WTC11 (cell line): ENCODE measurements around the gene SMG9. TPM values are rescaled to one million over a fixed set of nuclear protein-coding genes. Genes with fewer than 3 reads are reported as not detected.
A peak's percentile ranks its signal among the peaks of the same experiment; 100 is the strongest.

Experiments used
- ATAC-seq: fragments of 200-7000 bp; cut with Tn5 transposase; 2 replicates; pipeline ENCODE4 v1.10.0; 2021; ENCODE audit warnings: mild to moderate bottlenecking, moderate library complexity
- Bru-seq: library from RNA; stranded (reverse); fragments of 400-500 nt; gene quantifications from one replicate; lab custom pipeline; 2021; lab: Mats Ljungman, UMichigan
- CTCF ChIA-PET: fragments of 300-600 bp; sonication (Branson Sonifier 250); formaldehyde crosslinking; loops from one replicate; lab custom pipeline; 2021; ENCODE audit warnings: antibody characterized with exemption; lab: Charles Lee
- POLR2A ChIA-PET: fragments of 350-600 bp; sonication (Branson Sonifier 250); formaldehyde crosslinking; loops from one replicate; lab custom pipeline; 2021; ENCODE audit warnings: antibody characterized with exemption; lab: Charles Lee
- DNase-seq: peaks from one replicate; pipeline ENCODE4 v3.0.0; 2021; ENCODE audit warnings: low spot score
- H3K27ac Mint-ChIP-seq: 2 replicates; pipeline ENCODE4 v1.8.0; 2021; ENCODE audit warnings: mixed read lengths
- H3K27me3 Mint-ChIP-seq: 2 replicates; pipeline ENCODE4 v1.8.0; 2021; ENCODE audit warnings: low read depth, mild to moderate bottlenecking, moderate library complexity, mixed read lengths
- H3K36me3 Mint-ChIP-seq: 2 replicates; pipeline ENCODE4 v1.8.0; 2021; ENCODE audit warnings: mixed read lengths
- H3K4me1 Mint-ChIP-seq: 2 replicates; pipeline ENCODE4 v1.8.0; 2022; ENCODE audit warnings: mixed read lengths
- H3K4me3 Mint-ChIP-seq: 2 replicates; pipeline ENCODE4 v1.8.0; 2021; ENCODE audit warnings: mild to moderate bottlenecking, moderate library complexity, mixed read lengths
- H3K9me3 Mint-ChIP-seq: 2 replicates; pipeline ENCODE4 v1.8.0; 2021; ENCODE audit warnings: mixed read lengths
- ATF1 ChIP-seq: sonication (generic); formaldehyde crosslinking; IDR thresholded peaks from 2 replicates; pipeline ENCODE4 v1.8.1; 2023; ENCODE audit warnings: mild to moderate bottlenecking, moderate library complexity, missing genetic modification reagents
- CREM ChIP-seq: sonication (generic); formaldehyde crosslinking; IDR thresholded peaks from 2 replicates; pipeline ENCODE4 v1.8.1; 2022; ENCODE audit warnings: mild to moderate bottlenecking, missing genetic modification reagents, moderate library complexity
- FOXP4 ChIP-seq: sonication (generic); formaldehyde crosslinking; IDR thresholded peaks from 2 replicates; pipeline ENCODE4 v1.8.0; 2022; ENCODE audit warnings: mild to moderate bottlenecking, missing genetic modification reagents
- HMGXB4 ChIP-seq: sonication (generic); formaldehyde crosslinking; IDR thresholded peaks from 2 replicates; pipeline ENCODE4 v1.8.1; 2023; ENCODE audit warnings: mild to moderate bottlenecking, moderate library complexity, missing genetic modification reagents
- IRF2 ChIP-seq: sonication (generic); formaldehyde crosslinking; IDR thresholded peaks from 2 replicates; pipeline ENCODE4 v1.8.0; 2022; ENCODE audit warnings: low read depth, missing genetic modification reagents, borderline replicate concordance
- JAZF1 ChIP-seq: fragments of 250-450 bp; sonication (Bioruptor Pico); IDR thresholded peaks from 2 replicates; pipeline ENCODE4 v1.9.0; 2021; ENCODE audit warnings: moderate library complexity, mild to moderate bottlenecking, inconsistent platforms
- KAT7 ChIP-seq: sonication (generic); formaldehyde crosslinking; IDR thresholded peaks from 2 replicates; pipeline ENCODE4 v1.8.1; 2023; ENCODE audit warnings: missing genetic modification reagents, mild to moderate bottlenecking, borderline replicate concordance
- NFYB ChIP-seq: sonication (generic); formaldehyde crosslinking; conservative IDR thresholded peaks from 2 replicates; pipeline ENCODE4 v1.8.0; 2022; ENCODE audit warnings: low read depth, missing genetic modification reagents
- PRRX2 ChIP-seq: fragments of 250-450 bp; sonication (Bioruptor Pico); IDR thresholded peaks from 2 replicates; pipeline ENCODE4 v1.8.0; 2021; ENCODE audit warnings: mild to moderate bottlenecking
- SOX15 ChIP-seq: fragments of 250-450 bp; sonication (Bioruptor Pico); IDR thresholded peaks from 2 replicates; pipeline ENCODE4 v1.9.0; 2021; ENCODE audit warnings: mild to moderate bottlenecking
- ZNF121 ChIP-seq: sonication (generic); formaldehyde crosslinking; IDR thresholded peaks from 2 replicates; pipeline ENCODE4 v1.8.0; 2023; ENCODE audit warnings: missing genetic modification reagents
- ZNF232 ChIP-seq: sonication (generic); formaldehyde crosslinking; IDR thresholded peaks from 2 replicates; pipeline ENCODE4 v1.8.0; 2022; ENCODE audit warnings: mild to moderate bottlenecking, missing genetic modification reagents
- ZNF281 ChIP-seq: sonication (generic); formaldehyde crosslinking; IDR thresholded peaks from 2 replicates; pipeline ENCODE4 v1.8.0; 2023; ENCODE audit warnings: mild to moderate bottlenecking, missing genetic modification reagents
- ZNF396 ChIP-seq: fragments of 250-450 bp; sonication (Bioruptor Pico); IDR thresholded peaks from 2 replicates; pipeline ENCODE4 v1.8.0; 2021; ENCODE audit warnings: mild to moderate bottlenecking, moderate library complexity, borderline replicate concordance
- long read RNA-seq, 3 experiments: library from RNA in 1 of 3; library from capped mRNA in 1 of 3; library from polyadenylated mRNA in 1 of 3; unstranded in 2 of 3; stranded (forward) in 1 of 3; transcript quantifications; one replicate each; pipeline ENCODE4 v2.0.0, GENCODE V29; 2021
- total RNA-seq: library from RNA; stranded (reverse); gene quantifications from 3 replicates; pipeline ENCODE4 v1.2.3, GENCODE V29; 2021
- TF ChIP-seq, protein P1 (sequence below): fragments of 250-450 bp; sonication (Bioruptor Pico); IDR thresholded peaks from 2 replicates; pipeline ENCODE4 v1.9.0; 2021; ENCODE audit warnings: mild to moderate bottlenecking
- TF ChIP-seq, protein P2 (sequence below): sonication (generic); formaldehyde crosslinking; IDR thresholded peaks from 2 replicates; pipeline ENCODE4 v1.8.1; 2023; ENCODE audit warnings: mild to moderate bottlenecking, missing genetic modification reagents, borderline replicate concordance
- TF ChIP-seq, protein P3 (sequence below): sonication (generic); formaldehyde crosslinking; IDR thresholded peaks from 2 replicates; pipeline ENCODE4 v1.8.1; 2022; ENCODE audit warnings: mild to moderate bottlenecking, moderate library complexity, missing genetic modification reagents
- TF ChIP-seq, protein P4 (sequence below): sonication (generic); formaldehyde crosslinking; IDR thresholded peaks from 2 replicates; pipeline ENCODE4 v1.8.1; 2022; ENCODE audit warnings: low read depth, missing genetic modification reagents, borderline replicate concordance

The SMG9 gene
- total RNA-seq (25.7 to 39.6 TPM (median 34.3 TPM) in 3 replicates), Bru-seq, nascent RNA (percentile 64 among the genes with signal in this experiment)
- long read RNA-seq, experiment 1, full-length matches to known transcripts, result 42 of 55 reads
- long read RNA-seq, experiment 1, partial matches to known transcripts, result 4 of 55 reads
- long read RNA-seq, experiment 1, other reads (novel, unspliced or antisense), result 9 of 55 reads
- long read RNA-seq, experiment 2, full-length matches to known transcripts, result 11 of 16 reads
- long read RNA-seq, experiment 2, partial matches to known transcripts, result 2 of 16 reads
- long read RNA-seq, experiment 2, other reads (novel, unspliced or antisense), result 3 of 16 reads
- long read RNA-seq, experiment 3, full-length matches to known transcripts, result 9 of 14 reads
- long read RNA-seq, experiment 3, partial matches to known transcripts, result 1 of 14 reads
- long read RNA-seq, experiment 3, other reads (novel, unspliced or antisense), result 4 of 14 reads

DNA sequence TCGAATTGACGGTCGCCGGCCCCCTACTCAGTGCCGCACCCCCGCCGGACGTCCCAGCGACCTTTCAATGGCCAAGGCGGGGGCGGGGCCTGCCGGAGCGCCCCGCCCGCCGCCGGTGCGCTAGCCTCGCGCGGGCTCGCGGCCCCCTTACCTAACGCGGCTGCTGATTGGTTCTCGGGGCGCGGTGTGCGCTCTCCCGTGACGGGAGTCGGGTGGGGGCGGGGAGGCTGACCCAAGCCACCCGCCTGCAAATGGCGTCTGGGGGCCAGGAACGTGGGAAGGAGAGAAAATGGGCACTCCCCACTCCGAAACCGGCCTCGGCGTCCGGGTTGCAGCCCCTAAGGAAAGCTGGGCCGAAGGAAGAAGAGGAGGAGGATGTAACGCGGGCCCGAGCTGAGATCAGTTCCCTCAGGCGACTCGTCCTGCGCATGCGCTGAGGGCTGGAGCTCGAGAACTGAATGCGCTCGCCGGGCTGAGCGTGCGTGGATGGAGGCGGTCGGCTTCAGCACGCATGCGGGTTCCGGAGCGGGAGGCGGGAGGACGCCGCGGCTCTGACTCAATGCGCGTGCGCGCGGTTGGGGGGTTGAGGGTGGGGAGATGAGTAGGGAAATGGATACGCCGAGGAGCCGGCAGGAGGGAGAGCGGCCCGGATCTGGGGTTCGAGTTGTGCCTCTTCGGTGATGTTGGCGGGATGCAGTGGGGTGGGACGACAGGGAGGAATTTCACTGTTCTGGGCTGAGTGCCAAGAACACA is at the start of gene SMG9:
TSS of gene SMG9 (minus strand) at position 460 of the 753 bp plus-strand sequence. CDS start 4,221 bp downstream, outside the sequence.
- CTCF ChIA-PET, result interaction anchor here (0.5 to 7.7 kb wide), 9 partner anchors 9 to 197 kb away, joined by 3 to 76 read pairs (median 5); no protein-coding TSS in a partner anchor
- H3K27ac Mint-ChIP-seq, result peak within 1 kb of the TSS; percentile 99
- peaks cover 30% of the 10 kb centered on the region for H3K4me1 Mint-ChIP-seq
- no peaks in the 10 kb centered on the region for H3K9me3 Mint-ChIP-seq
- H3K4me3 Mint-ChIP-seq, result peak within 1 kb of the TSS; percentile 96
- peaks cover 19% of the 10 kb centered on the region for H3K36me3 Mint-ChIP-seq
- POLR2A ChIA-PET, result interaction anchor here (0.7 to 2.9 kb wide), 6 partner anchors 9 to 221 kb away, joined by 3 to 12 read pairs (median 4); partner anchors contain the start of genes KCNN4 and ZNF575
- DNase-seq, result peak; percentile 97
- ATAC-seq, result peak; percentile 87
- no peaks in the 10 kb centered on the region for H3K27me3 Mint-ChIP-seq
- TF ChIP-seq, protein P1, sequence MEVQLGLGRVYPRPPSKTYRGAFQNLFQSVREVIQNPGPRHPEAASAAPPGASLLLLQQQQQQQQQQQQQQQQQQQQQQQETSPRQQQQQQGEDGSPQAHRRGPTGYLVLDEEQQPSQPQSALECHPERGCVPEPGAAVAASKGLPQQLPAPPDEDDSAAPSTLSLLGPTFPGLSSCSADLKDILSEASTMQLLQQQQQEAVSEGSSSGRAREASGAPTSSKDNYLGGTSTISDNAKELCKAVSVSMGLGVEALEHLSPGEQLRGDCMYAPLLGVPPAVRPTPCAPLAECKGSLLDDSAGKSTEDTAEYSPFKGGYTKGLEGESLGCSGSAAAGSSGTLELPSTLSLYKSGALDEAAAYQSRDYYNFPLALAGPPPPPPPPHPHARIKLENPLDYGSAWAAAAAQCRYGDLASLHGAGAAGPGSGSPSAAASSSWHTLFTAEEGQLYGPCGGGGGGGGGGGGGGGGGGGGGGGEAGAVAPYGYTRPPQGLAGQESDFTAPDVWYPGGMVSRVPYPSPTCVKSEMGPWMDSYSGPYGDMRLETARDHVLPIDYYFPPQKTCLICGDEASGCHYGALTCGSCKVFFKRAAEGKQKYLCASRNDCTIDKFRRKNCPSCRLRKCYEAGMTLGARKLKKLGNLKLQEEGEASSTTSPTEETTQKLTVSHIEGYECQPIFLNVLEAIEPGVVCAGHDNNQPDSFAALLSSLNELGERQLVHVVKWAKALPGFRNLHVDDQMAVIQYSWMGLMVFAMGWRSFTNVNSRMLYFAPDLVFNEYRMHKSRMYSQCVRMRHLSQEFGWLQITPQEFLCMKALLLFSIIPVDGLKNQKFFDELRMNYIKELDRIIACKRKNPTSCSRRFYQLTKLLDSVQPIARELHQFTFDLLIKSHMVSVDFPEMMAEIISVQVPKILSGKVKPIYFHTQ (CRISPR knock-in tag), result no peak
- no peak for TF ChIP-seq CREM (CRISPR knock-in tag)
- TF ChIP-seq, protein P2, sequence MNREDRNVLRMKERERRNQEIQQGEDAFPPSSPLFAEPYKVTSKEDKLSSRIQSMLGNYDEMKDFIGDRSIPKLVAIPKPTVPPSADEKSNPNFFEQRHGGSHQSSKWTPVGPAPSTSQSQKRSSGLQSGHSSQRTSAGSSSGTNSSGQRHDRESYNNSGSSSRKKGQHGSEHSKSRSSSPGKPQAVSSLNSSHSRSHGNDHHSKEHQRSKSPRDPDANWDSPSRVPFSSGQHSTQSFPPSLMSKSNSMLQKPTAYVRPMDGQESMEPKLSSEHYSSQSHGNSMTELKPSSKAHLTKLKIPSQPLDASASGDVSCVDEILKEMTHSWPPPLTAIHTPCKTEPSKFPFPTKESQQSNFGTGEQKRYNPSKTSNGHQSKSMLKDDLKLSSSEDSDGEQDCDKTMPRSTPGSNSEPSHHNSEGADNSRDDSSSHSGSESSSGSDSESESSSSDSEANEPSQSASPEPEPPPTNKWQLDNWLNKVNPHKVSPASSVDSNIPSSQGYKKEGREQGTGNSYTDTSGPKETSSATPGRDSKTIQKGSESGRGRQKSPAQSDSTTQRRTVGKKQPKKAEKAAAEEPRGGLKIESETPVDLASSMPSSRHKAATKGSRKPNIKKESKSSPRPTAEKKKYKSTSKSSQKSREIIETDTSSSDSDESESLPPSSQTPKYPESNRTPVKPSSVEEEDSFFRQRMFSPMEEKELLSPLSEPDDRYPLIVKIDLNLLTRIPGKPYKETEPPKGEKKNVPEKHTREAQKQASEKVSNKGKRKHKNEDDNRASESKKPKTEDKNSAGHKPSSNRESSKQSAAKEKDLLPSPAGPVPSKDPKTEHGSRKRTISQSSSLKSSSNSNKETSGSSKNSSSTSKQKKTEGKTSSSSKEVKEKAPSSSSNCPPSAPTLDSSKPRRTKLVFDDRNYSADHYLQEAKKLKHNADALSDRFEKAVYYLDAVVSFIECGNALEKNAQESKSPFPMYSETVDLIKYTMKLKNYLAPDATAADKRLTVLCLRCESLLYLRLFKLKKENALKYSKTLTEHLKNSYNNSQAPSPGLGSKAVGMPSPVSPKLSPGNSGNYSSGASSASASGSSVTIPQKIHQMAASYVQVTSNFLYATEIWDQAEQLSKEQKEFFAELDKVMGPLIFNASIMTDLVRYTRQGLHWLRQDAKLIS, result no peak
- 0 out of 2 replicates have a peak, but pooled peaks have one; percentile 30 for TF ChIP-seq ATF1
- TF ChIP-seq FOXP4 (CRISPR knock-in tag), result peak; percentile 81; the same call in 1 of the 2 replicates
- TF ChIP-seq ZNF281, result 0 out of 2 replicates have a peak, but pooled peaks have one; percentile 7
- no peak for TF ChIP-seq SOX15 (CRISPR knock-in tag)
- TF ChIP-seq, protein P3, sequence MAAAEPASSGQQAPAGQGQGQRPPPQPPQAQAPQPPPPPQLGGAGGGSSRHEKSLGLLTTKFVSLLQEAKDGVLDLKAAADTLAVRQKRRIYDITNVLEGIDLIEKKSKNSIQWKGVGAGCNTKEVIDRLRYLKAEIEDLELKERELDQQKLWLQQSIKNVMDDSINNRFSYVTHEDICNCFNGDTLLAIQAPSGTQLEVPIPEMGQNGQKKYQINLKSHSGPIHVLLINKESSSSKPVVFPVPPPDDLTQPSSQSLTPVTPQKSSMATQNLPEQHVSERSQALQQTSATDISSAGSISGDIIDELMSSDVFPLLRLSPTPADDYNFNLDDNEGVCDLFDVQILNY (CRISPR knock-in tag), result peak; percentile 84
- no peak for TF ChIP-seq PRRX2 (CRISPR knock-in tag)
- TF ChIP-seq HMGXB4, result 0 out of 2 replicates have a peak, but pooled peaks have one; percentile 56
- TF ChIP-seq NFYB, result no peak; the same call in none of the 2 replicates
- TF ChIP-seq, protein P4, sequence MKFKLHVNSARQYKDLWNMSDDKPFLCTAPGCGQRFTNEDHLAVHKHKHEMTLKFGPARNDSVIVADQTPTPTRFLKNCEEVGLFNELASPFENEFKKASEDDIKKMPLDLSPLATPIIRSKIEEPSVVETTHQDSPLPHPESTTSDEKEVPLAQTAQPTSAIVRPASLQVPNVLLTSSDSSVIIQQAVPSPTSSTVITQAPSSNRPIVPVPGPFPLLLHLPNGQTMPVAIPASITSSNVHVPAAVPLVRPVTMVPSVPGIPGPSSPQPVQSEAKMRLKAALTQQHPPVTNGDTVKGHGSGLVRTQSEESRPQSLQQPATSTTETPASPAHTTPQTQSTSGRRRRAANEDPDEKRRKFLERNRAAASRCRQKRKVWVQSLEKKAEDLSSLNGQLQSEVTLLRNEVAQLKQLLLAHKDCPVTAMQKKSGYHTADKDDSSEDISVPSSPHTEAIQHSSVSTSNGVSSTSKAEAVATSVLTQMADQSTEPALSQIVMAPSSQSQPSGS, result no peak
- TF ChIP-seq JAZF1, result no peak
- TF ChIP-seq ZNF232 (CRISPR knock-in tag), result peak; percentile 78; the same call in 1 of the 2 replicates
- no peak for TF ChIP-seq ZNF121 (CRISPR knock-in tag)
- no peak for TF ChIP-seq ZNF396 (CRISPR knock-in tag)
- TF ChIP-seq KAT7, result peak; percentile 9; the same call in 1 of the 2 replicates
- no peak for TF ChIP-seq IRF2 (CRISPR knock-in tag)
